NCI-H2171 (cell line): ENCODE data around the gene ALDH4A1.
A peak's percentile ranks its signal among the peaks of the same experiment; 100 is the strongest.
"Not testable (repeated sequence)": the region's sequence is repeated elsewhere in the genome, so short reads cannot be mapped to it uniquely, and the experiment has no call there.

ENCODE experiments used
- DNase-seq: peaks from one replicate; lab custom pipeline; 2025; lab: John Stamatoyannopoulos, UW

The ALDH4A1 gene

GRCh38 chr1:18900303-18900841 is 2.0 kb downstream of the ALDH4A1 start:
- DNase-seq = no peak

- DNase-seq = no peak
Measured at GRCh38 chr1:18899363-18900049, 2.8 kb downstream of the ALDH4A1 start.

- no peak for DNase-seq
Measured at GRCh38 chr1:18898567-18898966, 3.8 kb downstream of the ALDH4A1 start.

GRCh38 chr1:18895317-18895716 is 7.0 kb downstream of the ALDH4A1 start:
- DNase-seq = no peak

- no peak for DNase-seq
Measured at GRCh38 chr1:18893120-18893519, 9.2 kb downstream of the ALDH4A1 start.

- DNase-seq = not testable (repeated sequence)
Measured at GRCh38 chr1:18891858-18892257, 10.5 kb downstream of the ALDH4A1 start.

GRCh38 chr1:18891426-18891780 is 11.0 kb downstream of the ALDH4A1 start:
- no peak for DNase-seq

- no peak for DNase-seq
Measured at GRCh38 chr1:18890706-18891425, 11.5 kb downstream of the ALDH4A1 start.

- DNase-seq = no peak
Measured at GRCh38 chr1:18886003-18886335, 16.4 kb downstream of the ALDH4A1 start.

GRCh38 chr1:18885311-18886002 is 16.9 kb downstream of the ALDH4A1 start:
- DNase-seq = no peak

GRCh38 chr1:18884727-18885126 is 17.6 kb downstream of the ALDH4A1 start:
- no peak for DNase-seq

- no peak for DNase-seq
Measured at GRCh38 chr1:18884419-18884717, 18.0 kb downstream of the ALDH4A1 start.

- DNase-seq = peak; percentile 32
Measured at GRCh38 chr1:18883636-18884418, 18.5 kb downstream of the ALDH4A1 start.

GRCh38 chr1:18883079-18883478 is 19.3 kb downstream of the ALDH4A1 start:
- DNase-seq = no peak

GRCh38 chr1:18882486-18882885 is 19.9 kb downstream of the ALDH4A1 start:
- no peak for DNase-seq

- DNase-seq = no peak
Measured at GRCh38 chr1:18881642-18882431, 20.5 kb downstream of the ALDH4A1 start.

- DNase-seq = no peak
Measured at GRCh38 chr1:18881164-18881563, 21.2 kb downstream of the ALDH4A1 start.

GRCh38 chr1:18880585-18880984 is 21.8 kb downstream of the ALDH4A1 start:
- no peak for DNase-seq

GRCh38 chr1:18879791-18880309 is 22.5 kb downstream of the ALDH4A1 start:
- DNase-seq = no peak

- no peak for DNase-seq
Measured at GRCh38 chr1:18879215-18879790, 23.1 kb downstream of the ALDH4A1 start.
